OCI-LY3 (cell line): ENCODE data around the gene ST3GAL3.

ENCODE experiments used
- H2AFZ ChIP-seq: fragments of 200-600, 300-600 bp; shearing (Covaris generic); 2 replicates; pipeline ENCODE4 v1.6.0; 2014; ENCODE audit warnings: antibody characterized with exemption, low read depth, low read length
- H3K27ac ChIP-seq: fragments of 200-600, 300-600 bp; sonication (generic); 2 replicates; pipeline ENCODE4 v1.5.1; 2014; ENCODE audit warnings: mild to moderate bottlenecking, low read length, moderate library complexity, mixed read lengths
- H3K27me3 ChIP-seq: fragments of 200-600, 300-600 bp; sonication (generic); 2 replicates; pipeline ENCODE4 v1.6.1; 2014; ENCODE audit warnings: low read depth, low read length, mixed read lengths
- H3K36me3 ChIP-seq: fragments of 200-600, 300-600 bp; sonication (generic); replicated peaks from 2 replicates; pipeline ENCODE3; 2014; ENCODE audit warnings: low read depth, low read length, mixed read lengths
- H3K4me1 ChIP-seq: fragments of 300-600, 200-600 bp; sonication (generic); 2 replicates; pipeline ENCODE4 v1.6.1; 2014; ENCODE audit warnings: low read length, mixed read lengths
- H3K4me2 ChIP-seq: fragments of 200-600, 300-600 bp; sonication (generic); 2 replicates; pipeline ENCODE4 v1.6.1; 2014; ENCODE audit warnings: low read length, mixed read lengths
- H3K4me3 ChIP-seq: fragments of 300-600, 200-600 bp; sonication (generic); 2 replicates; pipeline ENCODE4 v1.5.1; 2014; ENCODE audit warnings: antibody characterized with exemption, mild to moderate bottlenecking, low read length, moderate library complexity
- H3K79me2 ChIP-seq: fragments of 300-600, 200-600 bp; shearing (Covaris generic); 2 replicates; pipeline ENCODE4 v1.6.1; 2014; ENCODE audit warnings: mild to moderate bottlenecking, low read length, mixed read lengths
- H3K9ac ChIP-seq: fragments of 300-600, 200-600 bp; shearing (Covaris generic); 2 replicates; pipeline ENCODE4 v1.6.0; 2014; ENCODE audit warnings: mild to moderate bottlenecking, low read length, moderate library complexity
- H3K9me3 ChIP-seq: fragments of 200-600, 300-600 bp; shearing (Covaris generic); 2 replicates; pipeline ENCODE4 v1.6.1; 2014; ENCODE audit warnings: low read length, mixed read lengths; ENCODE audit not compliant: insufficient read depth
- H4K20me1 ChIP-seq: fragments of 200-600, 300-600 bp; sonication (generic); 2 replicates; pipeline ENCODE4 v1.6.1; 2016; ENCODE audit warnings: low read length, mixed read lengths; ENCODE audit not compliant: insufficient read depth
- EZH2phosphoT487 ChIP-seq: fragments of 200-600 bp; shearing (Covaris generic); IDR thresholded peaks from 2 replicates; pipeline ENCODE4 v1.6.1; 2018; ENCODE audit warnings: antibody characterized with exemption, mixed run types, low read depth
- TF ChIP-seq, protein P1 (sequence below): fragments of 200-600, 300-600 bp; sonication (generic); IDR thresholded peaks from 2 replicates; pipeline ENCODE4 v1.5.1; 2014; ENCODE audit warnings: antibody characterized with exemption, low read length, low read depth

The ST3GAL3 gene

DNA sequence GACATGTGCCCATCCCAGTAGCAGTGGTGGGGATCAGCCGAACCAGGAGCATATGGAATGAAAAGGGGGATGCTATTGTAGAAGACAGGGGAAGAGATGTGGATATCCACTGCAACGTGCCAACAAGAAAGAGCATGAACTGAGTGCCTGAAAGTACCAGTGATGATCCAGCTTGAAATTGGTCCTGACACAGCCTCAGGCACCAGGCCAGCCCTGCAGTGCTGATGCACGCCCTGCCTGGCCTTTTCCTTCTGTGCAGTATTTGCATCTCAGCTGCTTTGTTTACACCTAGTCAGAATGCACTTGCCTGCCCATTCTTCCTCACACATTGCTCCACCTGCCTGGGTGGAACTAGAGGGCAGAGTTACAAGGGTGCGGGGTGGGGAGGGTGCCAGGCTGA lies 176.0 kb downstream of the ST3GAL3 start:
- Histone ChIP-seq H3K9ac (no peak overlapping the region), H3K36me3 (no peaks in the 10 kb centered on the region), H3K9me3 (no peaks in the 10 kb centered on the region), H2AFZ (no peak overlapping the region), H3K4me2 (no peak overlapping the region), H3K27ac (no peak overlapping the region), H4K20me1 (no peaks in the 10 kb centered on the region), H3K4me1 (no peaks in the 10 kb centered on the region), H3K27me3 (no peaks in the 10 kb centered on the region), H3K4me3 (no peak overlapping the region), H3K79me2 (no peaks in the 10 kb centered on the region)
- TF ChIP-seq, protein P1, sequence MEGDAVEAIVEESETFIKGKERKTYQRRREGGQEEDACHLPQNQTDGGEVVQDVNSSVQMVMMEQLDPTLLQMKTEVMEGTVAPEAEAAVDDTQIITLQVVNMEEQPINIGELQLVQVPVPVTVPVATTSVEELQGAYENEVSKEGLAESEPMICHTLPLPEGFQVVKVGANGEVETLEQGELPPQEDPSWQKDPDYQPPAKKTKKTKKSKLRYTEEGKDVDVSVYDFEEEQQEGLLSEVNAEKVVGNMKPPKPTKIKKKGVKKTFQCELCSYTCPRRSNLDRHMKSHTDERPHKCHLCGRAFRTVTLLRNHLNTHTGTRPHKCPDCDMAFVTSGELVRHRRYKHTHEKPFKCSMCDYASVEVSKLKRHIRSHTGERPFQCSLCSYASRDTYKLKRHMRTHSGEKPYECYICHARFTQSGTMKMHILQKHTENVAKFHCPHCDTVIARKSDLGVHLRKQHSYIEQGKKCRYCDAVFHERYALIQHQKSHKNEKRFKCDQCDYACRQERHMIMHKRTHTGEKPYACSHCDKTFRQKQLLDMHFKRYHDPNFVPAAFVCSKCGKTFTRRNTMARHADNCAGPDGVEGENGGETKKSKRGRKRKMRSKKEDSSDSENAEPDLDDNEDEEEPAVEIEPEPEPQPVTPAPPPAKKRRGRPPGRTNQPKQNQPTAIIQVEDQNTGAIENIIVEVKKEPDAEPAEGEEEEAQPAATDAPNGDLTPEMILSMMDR = no peak
- no peak for TF ChIP-seq EZH2phosphoT487

DNA sequence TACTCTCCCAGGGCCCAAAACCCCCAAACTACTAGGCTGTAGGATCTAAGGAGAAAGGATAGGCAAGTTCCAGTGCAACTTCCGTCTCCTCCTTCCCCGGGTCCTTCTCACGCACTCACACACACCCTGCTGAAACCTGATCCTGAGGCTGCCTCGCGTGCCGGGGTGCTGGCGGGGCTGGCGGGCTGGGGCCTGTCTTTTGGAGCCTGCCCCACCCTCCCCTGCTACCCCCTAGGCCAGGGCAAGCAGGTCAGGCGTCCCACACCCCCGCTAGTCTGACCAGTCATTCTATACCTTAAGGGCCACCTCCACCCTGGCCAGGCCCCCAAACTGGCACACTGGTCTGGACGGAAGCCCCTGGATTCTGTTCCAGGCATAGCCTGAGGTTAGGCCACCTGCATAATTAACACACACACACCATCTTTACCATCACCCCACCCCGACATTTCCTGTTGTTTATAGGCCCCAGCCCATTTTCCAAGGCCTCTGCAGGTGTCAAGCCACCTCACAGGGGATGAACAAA lies 178.0 kb downstream of the ST3GAL3 start:
- Histone ChIP-seq H3K36me3 (no peaks in the 10 kb centered on the region), H3K4me3 (no peak overlapping the region), H3K9ac (no peak overlapping the region), H3K4me1 (no peaks in the 10 kb centered on the region), H2AFZ (no peak overlapping the region), H3K9me3 (no peaks in the 10 kb centered on the region), H3K27me3 (no peaks in the 10 kb centered on the region), H3K27ac (no peak overlapping the region), H3K4me2 (no peak overlapping the region), H3K79me2 (no peaks in the 10 kb centered on the region), H4K20me1 (no peaks in the 10 kb centered on the region)
- TF ChIP-seq EZH2phosphoT487 = no peak
- TF ChIP-seq, protein P1 = no peak

DNA sequence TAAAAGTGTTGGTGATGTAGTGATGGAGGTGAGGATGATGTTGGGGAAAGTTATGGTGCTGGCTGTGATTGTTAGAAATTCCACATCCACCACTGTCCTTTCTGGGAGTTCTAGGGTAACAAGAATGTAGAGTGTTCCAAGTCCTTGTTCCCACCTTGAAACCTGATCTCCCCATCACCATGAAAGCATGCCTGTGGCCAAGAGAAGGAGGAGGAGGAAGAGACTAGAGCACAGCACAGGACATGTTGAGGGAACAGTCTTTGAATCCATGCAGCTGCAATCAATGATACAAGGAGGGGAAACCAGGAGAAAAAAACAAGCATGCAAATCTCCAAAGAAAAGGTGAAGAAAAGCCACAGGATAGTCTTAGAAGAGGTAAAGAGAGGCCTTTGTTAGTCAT lies 180.4 kb downstream of the ST3GAL3 start:
- no peaks in the 10 kb centered on the region for H3K79me2 ChIP-seq
- TF ChIP-seq, protein P1 = no peak
- TF ChIP-seq EZH2phosphoT487 = no peak
- no peaks in the 10 kb centered on the region for H4K20me1 ChIP-seq
- H3K4me3 ChIP-seq = no peak overlapping the region
- no peaks in the 10 kb centered on the region for H3K27me3 ChIP-seq
- no peak overlapping the region for H2AFZ ChIP-seq
- no peak overlapping the region for H3K4me2 ChIP-seq
- H3K4me1 ChIP-seq = no peaks in the 10 kb centered on the region
- H3K9ac ChIP-seq = no peak overlapping the region
- no peaks in the 10 kb centered on the region for H3K9me3 ChIP-seq
- H3K36me3 ChIP-seq = no peaks in the 10 kb centered on the region
- H3K27ac ChIP-seq = no peak overlapping the region

DNA sequence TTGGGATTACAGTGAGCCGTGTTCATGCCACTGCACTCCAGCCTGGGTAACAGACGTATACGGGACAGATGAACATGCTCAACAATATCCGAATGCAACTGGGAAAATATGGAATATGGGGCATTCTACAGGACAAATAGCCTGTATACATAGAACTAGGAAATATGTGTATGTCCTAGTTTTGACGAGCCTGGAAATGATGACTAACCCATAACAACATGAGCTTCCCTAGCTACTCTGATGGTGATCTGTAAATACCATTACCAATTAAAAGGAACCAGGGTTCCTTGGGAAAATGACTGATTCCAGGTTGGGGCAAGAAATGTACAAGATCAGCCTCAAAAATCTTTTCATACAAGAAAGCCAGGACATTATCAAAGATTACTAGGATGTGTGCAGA lies 183.5 kb downstream of the ST3GAL3 start:
- no peak overlapping the region for H3K27ac ChIP-seq
- H3K4me3 ChIP-seq = no peak overlapping the region
- H3K4me2 ChIP-seq = no peak overlapping the region
- no peaks in the 10 kb centered on the region for H3K9me3 ChIP-seq
- no peaks in the 10 kb centered on the region for H3K36me3 ChIP-seq
- H2AFZ ChIP-seq = no peak overlapping the region
- no peaks in the 10 kb centered on the region for H3K27me3 ChIP-seq
- H4K20me1 ChIP-seq = no peaks in the 10 kb centered on the region
- H3K79me2 ChIP-seq = no peaks in the 10 kb centered on the region
- H3K9ac ChIP-seq = no peak overlapping the region
- TF ChIP-seq, protein P1 = no peak
- TF ChIP-seq EZH2phosphoT487 = no peak
- no peaks in the 10 kb centered on the region for H3K4me1 ChIP-seq
